ENCODE results near the gene NKAIN2. TPM values are rescaled to one million over a fixed set of nuclear protein-coding genes. Genes with fewer than 3 reads are reported as not detected.

NKAIN2 gene
- polyA plus RNA-seq, 1 of the 3 experiments (the other 2 are of a cell fraction) = not detected

DNA sequence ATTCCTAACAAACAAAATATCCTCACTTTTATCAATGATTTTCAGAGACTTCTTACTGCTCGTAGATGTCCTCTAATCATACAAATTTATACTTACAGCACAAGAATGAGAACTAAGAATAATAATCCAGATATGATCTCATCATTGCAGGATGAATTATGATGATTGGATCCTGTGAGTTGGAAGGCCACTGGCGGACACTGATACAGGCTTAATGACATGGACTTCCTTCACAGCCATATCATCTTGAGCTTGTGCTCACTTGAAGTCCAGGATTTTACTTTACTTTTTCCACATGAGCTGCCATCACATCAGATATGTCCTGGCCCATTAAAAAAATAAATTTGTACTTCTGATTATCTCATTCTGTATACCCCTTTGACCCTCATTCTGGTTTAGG, 94.3 kb downstream of the NKAIN2 start:
- H4K20me1 ChIP-seq (ENCODE audit: insufficient read depth) = no peaks in the 10 kb centered on the region
- TF ChIP-seq, protein P1, sequence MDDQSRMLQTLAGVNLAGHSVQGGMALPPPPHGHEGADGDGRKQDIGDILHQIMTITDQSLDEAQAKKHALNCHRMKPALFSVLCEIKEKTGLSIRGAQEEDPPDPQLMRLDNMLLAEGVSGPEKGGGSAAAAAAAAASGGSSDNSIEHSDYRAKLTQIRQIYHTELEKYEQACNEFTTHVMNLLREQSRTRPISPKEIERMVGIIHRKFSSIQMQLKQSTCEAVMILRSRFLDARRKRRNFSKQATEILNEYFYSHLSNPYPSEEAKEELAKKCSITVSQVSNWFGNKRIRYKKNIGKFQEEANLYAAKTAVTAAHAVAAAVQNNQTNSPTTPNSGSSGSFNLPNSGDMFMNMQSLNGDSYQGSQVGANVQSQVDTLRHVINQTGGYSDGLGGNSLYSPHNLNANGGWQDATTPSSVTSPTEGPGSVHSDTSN (IDR thresholded peaks at IDR 0.05) = no peak
- TF ChIP-seq POLR2AphosphoS5 (IDR thresholded peaks at IDR 0.05; ENCODE audit: low read depth, low read length) (no peak), FOSL2 (IDR thresholded peaks at IDR 0.05; ENCODE audit: borderline replicate concordance, low read depth) (no peak), TAF1 (IDR thresholded peaks at IDR 0.05; ENCODE audit: borderline replicate concordance, low read depth, low read length) (no peak), MXI1 (IDR thresholded peaks at IDR 0.05; ENCODE audit: low read depth, low read length) (no peak), EP300 (IDR thresholded peaks at IDR 0.05; ENCODE audit: borderline replicate concordance in 1 of 2, low read depth in 1 of 2, low read length in 1 of 2) (no peak), ELF1 (IDR thresholded peaks at IDR 0.05) (no peak), EZH2phosphoT487 (IDR thresholded peaks at IDR 0.05; ENCODE audit: borderline replicate concordance, low read depth) (no peak), CHD2 (IDR thresholded peaks at IDR 0.05; ENCODE audit: low read length, partially characterized antibody) (no peak), NFIC (IDR thresholded peaks at IDR 0.05; ENCODE audit: borderline replicate concordance) (no peak), YY1 (IDR thresholded peaks at IDR 0.05; ENCODE audit: low read depth) (no peak), GABPA (IDR thresholded peaks at IDR 0.05; ENCODE audit: low read depth) (no peak), RFX5 (IDR thresholded peaks at IDR 0.05; ENCODE audit: low read length) (no peak), RAD21 (IDR thresholded peaks at IDR 0.05; ENCODE audit: low read length) (no peak)
- TF ChIP-seq, protein P2, sequence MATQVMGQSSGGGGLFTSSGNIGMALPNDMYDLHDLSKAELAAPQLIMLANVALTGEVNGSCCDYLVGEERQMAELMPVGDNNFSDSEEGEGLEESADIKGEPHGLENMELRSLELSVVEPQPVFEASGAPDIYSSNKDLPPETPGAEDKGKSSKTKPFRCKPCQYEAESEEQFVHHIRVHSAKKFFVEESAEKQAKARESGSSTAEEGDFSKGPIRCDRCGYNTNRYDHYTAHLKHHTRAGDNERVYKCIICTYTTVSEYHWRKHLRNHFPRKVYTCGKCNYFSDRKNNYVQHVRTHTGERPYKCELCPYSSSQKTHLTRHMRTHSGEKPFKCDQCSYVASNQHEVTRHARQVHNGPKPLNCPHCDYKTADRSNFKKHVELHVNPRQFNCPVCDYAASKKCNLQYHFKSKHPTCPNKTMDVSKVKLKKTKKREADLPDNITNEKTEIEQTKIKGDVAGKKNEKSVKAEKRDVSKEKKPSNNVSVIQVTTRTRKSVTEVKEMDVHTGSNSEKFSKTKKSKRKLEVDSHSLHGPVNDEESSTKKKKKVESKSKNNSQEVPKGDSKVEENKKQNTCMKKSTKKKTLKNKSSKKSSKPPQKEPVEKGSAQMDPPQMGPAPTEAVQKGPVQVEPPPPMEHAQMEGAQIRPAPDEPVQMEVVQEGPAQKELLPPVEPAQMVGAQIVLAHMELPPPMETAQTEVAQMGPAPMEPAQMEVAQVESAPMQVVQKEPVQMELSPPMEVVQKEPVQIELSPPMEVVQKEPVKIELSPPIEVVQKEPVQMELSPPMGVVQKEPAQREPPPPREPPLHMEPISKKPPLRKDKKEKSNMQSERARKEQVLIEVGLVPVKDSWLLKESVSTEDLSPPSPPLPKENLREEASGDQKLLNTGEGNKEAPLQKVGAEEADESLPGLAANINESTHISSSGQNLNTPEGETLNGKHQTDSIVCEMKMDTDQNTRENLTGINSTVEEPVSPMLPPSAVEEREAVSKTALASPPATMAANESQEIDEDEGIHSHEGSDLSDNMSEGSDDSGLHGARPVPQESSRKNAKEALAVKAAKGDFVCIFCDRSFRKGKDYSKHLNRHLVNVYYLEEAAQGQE (IDR thresholded peaks at IDR 0.05; ENCODE audit: low read depth, low read length) = no peak
- TF ChIP-seq, protein P3, sequence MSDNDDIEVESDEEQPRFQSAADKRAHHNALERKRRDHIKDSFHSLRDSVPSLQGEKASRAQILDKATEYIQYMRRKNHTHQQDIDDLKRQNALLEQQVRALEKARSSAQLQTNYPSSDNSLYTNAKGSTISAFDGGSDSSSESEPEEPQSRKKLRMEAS (IDR thresholded peaks at IDR 0.05; ENCODE audit: low read depth) = no peak
- TF ChIP-seq, protein P4, sequence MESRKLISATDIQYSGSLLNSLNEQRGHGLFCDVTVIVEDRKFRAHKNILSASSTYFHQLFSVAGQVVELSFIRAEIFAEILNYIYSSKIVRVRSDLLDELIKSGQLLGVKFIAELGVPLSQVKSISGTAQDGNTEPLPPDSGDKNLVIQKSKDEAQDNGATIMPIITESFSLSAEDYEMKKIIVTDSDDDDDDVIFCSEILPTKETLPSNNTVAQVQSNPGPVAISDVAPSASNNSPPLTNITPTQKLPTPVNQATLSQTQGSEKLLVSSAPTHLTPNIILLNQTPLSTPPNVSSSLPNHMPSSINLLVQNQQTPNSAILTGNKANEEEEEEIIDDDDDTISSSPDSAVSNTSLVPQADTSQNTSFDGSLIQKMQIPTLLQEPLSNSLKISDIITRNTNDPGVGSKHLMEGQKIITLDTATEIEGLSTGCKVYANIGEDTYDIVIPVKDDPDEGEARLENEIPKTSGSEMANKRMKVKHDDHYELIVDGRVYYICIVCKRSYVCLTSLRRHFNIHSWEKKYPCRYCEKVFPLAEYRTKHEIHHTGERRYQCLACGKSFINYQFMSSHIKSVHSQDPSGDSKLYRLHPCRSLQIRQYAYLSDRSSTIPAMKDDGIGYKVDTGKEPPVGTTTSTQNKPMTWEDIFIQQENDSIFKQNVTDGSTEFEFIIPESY (IDR thresholded peaks at IDR 0.05; ENCODE audit: borderline replicate concordance, low read depth) = no peak
- TF ChIP-seq, protein P5, sequence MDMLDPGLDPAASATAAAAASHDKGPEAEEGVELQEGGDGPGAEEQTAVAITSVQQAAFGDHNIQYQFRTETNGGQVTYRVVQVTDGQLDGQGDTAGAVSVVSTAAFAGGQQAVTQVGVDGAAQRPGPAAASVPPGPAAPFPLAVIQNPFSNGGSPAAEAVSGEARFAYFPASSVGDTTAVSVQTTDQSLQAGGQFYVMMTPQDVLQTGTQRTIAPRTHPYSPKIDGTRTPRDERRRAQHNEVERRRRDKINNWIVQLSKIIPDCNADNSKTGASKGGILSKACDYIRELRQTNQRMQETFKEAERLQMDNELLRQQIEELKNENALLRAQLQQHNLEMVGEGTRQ (IDR thresholded peaks at IDR 0.05; ENCODE audit: borderline replicate concordance, low read depth, low read length) = no peak
- TF ChIP-seq, protein P6, sequence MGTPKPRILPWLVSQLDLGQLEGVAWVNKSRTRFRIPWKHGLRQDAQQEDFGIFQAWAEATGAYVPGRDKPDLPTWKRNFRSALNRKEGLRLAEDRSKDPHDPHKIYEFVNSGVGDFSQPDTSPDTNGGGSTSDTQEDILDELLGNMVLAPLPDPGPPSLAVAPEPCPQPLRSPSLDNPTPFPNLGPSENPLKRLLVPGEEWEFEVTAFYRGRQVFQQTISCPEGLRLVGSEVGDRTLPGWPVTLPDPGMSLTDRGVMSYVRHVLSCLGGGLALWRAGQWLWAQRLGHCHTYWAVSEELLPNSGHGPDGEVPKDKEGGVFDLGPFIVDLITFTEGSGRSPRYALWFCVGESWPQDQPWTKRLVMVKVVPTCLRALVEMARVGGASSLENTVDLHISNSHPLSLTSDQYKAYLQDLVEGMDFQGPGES (IDR thresholded peaks at IDR 0.05; ENCODE audit: low read depth, low read length) = no peak
- ChIA-PET CTCF (no interaction called here), POLR2A (no interaction called here)
- H3K9ac ChIP-seq = no peak overlapping the region
- no peaks in the 10 kb centered on the region for H3K79me2 ChIP-seq (ENCODE audit: insufficient read depth)
- H3K36me3 ChIP-seq (replicated peaks in 1 of 2; ENCODE audit: control insufficient read depth in 1 of 2, insufficient read depth in 2 of 2, low read length in 1 of 2) = no peaks in the 10 kb centered on the region
- no peak overlapping the region for H3K4me3 ChIP-seq (ENCODE audit: low read depth in 2 of 2, low read length in 1 of 2)
- H3K4me2 ChIP-seq = no peak overlapping the region
- no peaks in the 10 kb centered on the region for H3K27me3 ChIP-seq (ENCODE audit: insufficient read depth)
- H3K9me3 ChIP-seq = no peaks in the 10 kb centered on the region
- H3K9me2 ChIP-seq = no peaks in the 10 kb centered on the region
- WGBS (ENCODE audit: low lambda C conversion rate) = 4% methylated on average over 2 of the region's 2 CpGs
- H3F3A ChIP-seq (replicated peaks; ENCODE audit: insufficient read depth) = no peaks in the 10 kb centered on the region
- H2AFZ ChIP-seq (ENCODE audit: low read depth) = no peak overlapping the region
- no peak overlapping the region for H3K27ac ChIP-seq (ENCODE audit: low read depth in 2 of 2, low read length in 1 of 2)
- no peak for DNase-seq
- H3K4me1 ChIP-seq (ENCODE audit: control insufficient read depth in 1 of 2, insufficient read depth in 2 of 2, low read depth in 1 of 2, low read length in 1 of 2) = no peaks in the 10 kb centered on the region

Measured in SK-N-SH (cell line).